ENCODE results near the gene SCMH1.

Gene SCMH1

DNA sequence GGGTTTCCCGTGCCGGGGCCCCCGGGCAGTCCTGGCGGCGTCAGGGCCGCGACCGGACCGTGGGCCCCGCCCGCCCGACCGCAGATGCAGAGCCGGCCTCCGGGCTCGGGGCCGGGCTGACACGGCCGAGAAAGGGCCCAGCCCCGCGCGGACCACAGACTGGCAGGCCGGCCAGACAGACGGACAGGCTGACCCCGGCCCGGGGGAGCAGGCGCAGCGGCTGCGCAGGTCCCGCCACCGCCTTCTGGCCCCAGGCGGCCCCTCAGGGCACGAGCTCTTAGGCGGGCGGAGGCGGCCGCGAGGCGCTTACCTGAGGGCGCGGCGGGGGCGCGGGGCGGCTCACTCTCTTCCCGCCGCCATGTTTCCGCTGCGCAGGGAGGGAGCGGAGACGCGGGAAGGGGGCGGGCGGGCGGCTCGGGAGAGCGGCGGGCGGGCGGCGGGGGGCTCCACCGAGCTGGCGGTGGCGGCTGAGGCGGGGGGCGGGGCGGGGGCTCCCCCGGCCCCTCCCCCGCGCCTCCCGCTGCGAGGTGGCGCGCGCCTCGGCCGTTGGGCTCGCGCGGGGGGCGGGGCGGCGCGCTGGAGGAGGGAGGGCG, at the start of gene SCMH1:
Gene SCMH1, minus strand, starts transcription at position 558 of the 593 bp plus-strand sequence. CDS start 56,173 bp downstream, outside the sequence.
- peak within 1 kb of the TSS; percentile 94 for H3K4me2 ChIP-seq (ENCODE audit: low read length)
- peak within 1 kb of the TSS; percentile 85 for H2AFZ ChIP-seq (ENCODE audit: low read depth, low read length)
- no peaks in the 10 kb centered on the region for H3K27me3 ChIP-seq (ENCODE audit: low read depth, low read length)
- H3K27ac ChIP-seq (ENCODE audit: low read length), result peak within 1 kb of the TSS; percentile 80
- peak within 1 kb of the TSS; percentile 98 for H3K4me3 ChIP-seq (ENCODE audit: low read length)
- peak within 1 kb of the TSS; percentile 97 for H3K9ac ChIP-seq (ENCODE audit: low read length)
- H3K79me2 ChIP-seq (ENCODE audit: low read length), result peaks cover 61% of the 10 kb centered on the region
- H3K9me3 ChIP-seq (ENCODE audit: insufficient read depth, low read length), result no peaks in the 10 kb centered on the region
- peaks cover 28% of the 10 kb centered on the region for H4K20me1 ChIP-seq (ENCODE audit: insufficient read depth, low read length)
- no peaks in the 10 kb centered on the region for H3K36me3 ChIP-seq (replicated peaks; ENCODE audit: low read depth, low read length)
- TF ChIP-seq, protein P1, sequence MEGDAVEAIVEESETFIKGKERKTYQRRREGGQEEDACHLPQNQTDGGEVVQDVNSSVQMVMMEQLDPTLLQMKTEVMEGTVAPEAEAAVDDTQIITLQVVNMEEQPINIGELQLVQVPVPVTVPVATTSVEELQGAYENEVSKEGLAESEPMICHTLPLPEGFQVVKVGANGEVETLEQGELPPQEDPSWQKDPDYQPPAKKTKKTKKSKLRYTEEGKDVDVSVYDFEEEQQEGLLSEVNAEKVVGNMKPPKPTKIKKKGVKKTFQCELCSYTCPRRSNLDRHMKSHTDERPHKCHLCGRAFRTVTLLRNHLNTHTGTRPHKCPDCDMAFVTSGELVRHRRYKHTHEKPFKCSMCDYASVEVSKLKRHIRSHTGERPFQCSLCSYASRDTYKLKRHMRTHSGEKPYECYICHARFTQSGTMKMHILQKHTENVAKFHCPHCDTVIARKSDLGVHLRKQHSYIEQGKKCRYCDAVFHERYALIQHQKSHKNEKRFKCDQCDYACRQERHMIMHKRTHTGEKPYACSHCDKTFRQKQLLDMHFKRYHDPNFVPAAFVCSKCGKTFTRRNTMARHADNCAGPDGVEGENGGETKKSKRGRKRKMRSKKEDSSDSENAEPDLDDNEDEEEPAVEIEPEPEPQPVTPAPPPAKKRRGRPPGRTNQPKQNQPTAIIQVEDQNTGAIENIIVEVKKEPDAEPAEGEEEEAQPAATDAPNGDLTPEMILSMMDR (IDR thresholded peaks at IDR 0.05; ENCODE audit: low read depth, low read length), result no peak
- no peak for TF ChIP-seq EZH2phosphoT487 (IDR thresholded peaks at IDR 0.05; ENCODE audit: low read depth)
- peaks cover 38% of the 10 kb centered on the region for H3K4me1 ChIP-seq (ENCODE audit: low read length)

DNA sequence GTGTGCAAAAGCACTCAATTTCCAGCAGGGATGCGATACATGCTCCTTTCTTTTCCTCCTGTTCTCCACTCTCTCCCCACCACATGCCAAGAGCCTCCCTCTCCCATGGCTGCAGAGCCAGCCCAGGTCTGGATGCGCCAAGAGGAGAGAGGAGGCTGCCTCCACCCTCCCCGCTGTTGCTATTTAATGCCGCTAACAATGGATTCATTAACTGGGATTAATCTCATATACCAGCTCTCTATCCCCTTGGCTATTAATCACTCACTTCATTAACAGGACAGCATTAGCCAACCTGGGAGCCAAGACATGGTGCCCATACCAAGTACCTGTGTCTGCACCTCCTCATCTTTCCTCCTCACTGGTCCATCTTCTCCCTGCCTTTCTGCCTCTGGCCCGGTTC, 49.1 kb upstream of the SCMH1 start:
- Histone ChIP-seq H3K4me1 (ENCODE audit: low read length) (no peaks in the 10 kb centered on the region), H3K27ac (ENCODE audit: low read length) (no peak overlapping the region), H3K9ac (ENCODE audit: low read length) (no peak overlapping the region), H3K27me3 (ENCODE audit: low read depth, low read length) (peaks cover 29% of the 10 kb centered on the region; the same call in 1 of the 2 replicates), H3K79me2 (ENCODE audit: low read length) (no peaks in the 10 kb centered on the region), H3K4me3 (ENCODE audit: low read length) (no peak overlapping the region), H4K20me1 (ENCODE audit: insufficient read depth, low read length) (no peaks in the 10 kb centered on the region), H3K4me2 (ENCODE audit: low read length) (no peak overlapping the region), H3K36me3 (replicated peaks; ENCODE audit: low read depth, low read length) (no peaks in the 10 kb centered on the region), H3K9me3 (ENCODE audit: insufficient read depth, low read length) (no peaks in the 10 kb centered on the region), H2AFZ (ENCODE audit: low read depth, low read length) (no peak overlapping the region)
- no peak for TF ChIP-seq EZH2phosphoT487 (IDR thresholded peaks at IDR 0.05; ENCODE audit: low read depth)
- TF ChIP-seq, protein P1 (IDR thresholded peaks at IDR 0.05; ENCODE audit: low read depth, low read length), result no peak

- H3K9me3 ChIP-seq (ENCODE audit: insufficient read depth, low read length), result no peaks in the 10 kb centered on the region
- TF ChIP-seq, protein P1 (IDR thresholded peaks at IDR 0.05; ENCODE audit: low read depth, low read length), result no peak
- no peak for TF ChIP-seq EZH2phosphoT487 (IDR thresholded peaks at IDR 0.05; ENCODE audit: low read depth)
- H3K79me2 ChIP-seq (ENCODE audit: low read length), result no peaks in the 10 kb centered on the region
- no peak overlapping the region for H3K4me3 ChIP-seq (ENCODE audit: low read length)
- no peak overlapping the region for H3K27ac ChIP-seq (ENCODE audit: low read length)
- no peaks in the 10 kb centered on the region for H4K20me1 ChIP-seq (ENCODE audit: insufficient read depth, low read length)
- H3K9ac ChIP-seq (ENCODE audit: low read length), result no peak overlapping the region
- H2AFZ ChIP-seq (ENCODE audit: low read depth, low read length), result no peak overlapping the region
- no peaks in the 10 kb centered on the region for H3K36me3 ChIP-seq (replicated peaks; ENCODE audit: low read depth, low read length)
- no peaks in the 10 kb centered on the region for H3K4me1 ChIP-seq (ENCODE audit: low read length)
- peaks cover 38% of the 10 kb centered on the region for H3K27me3 ChIP-seq (ENCODE audit: low read depth, low read length)
- no peak overlapping the region for H3K4me2 ChIP-seq (ENCODE audit: low read length)
Observed at GRCh38 chr1:41289196-41289595, 47.1 kb upstream of the SCMH1 start.

GRCh38 chr1:41286992-41287391, 44.9 kb upstream of the SCMH1 start:
- no peaks in the 10 kb centered on the region for H4K20me1 ChIP-seq (ENCODE audit: insufficient read depth, low read length)
- H3K9me3 ChIP-seq (ENCODE audit: insufficient read depth, low read length), result no peaks in the 10 kb centered on the region
- no peaks in the 10 kb centered on the region for H3K36me3 ChIP-seq (replicated peaks; ENCODE audit: low read depth, low read length)
- peaks cover 40% of the 10 kb centered on the region for H3K27me3 ChIP-seq (ENCODE audit: low read depth, low read length)
- no peak overlapping the region for H3K27ac ChIP-seq (ENCODE audit: low read length)
- H3K79me2 ChIP-seq (ENCODE audit: low read length), result no peaks in the 10 kb centered on the region
- H3K4me2 ChIP-seq (ENCODE audit: low read length), result no peak overlapping the region
- H3K4me1 ChIP-seq (ENCODE audit: low read length), result no peaks in the 10 kb centered on the region
- no peak overlapping the region for H3K9ac ChIP-seq (ENCODE audit: low read length)
- no peak overlapping the region for H3K4me3 ChIP-seq (ENCODE audit: low read length)
- H2AFZ ChIP-seq (ENCODE audit: low read depth, low read length), result no peak overlapping the region
- TF ChIP-seq, protein P1 (IDR thresholded peaks at IDR 0.05; ENCODE audit: low read depth, low read length), result no peak
- no peak for TF ChIP-seq EZH2phosphoT487 (IDR thresholded peaks at IDR 0.05; ENCODE audit: low read depth)

Data from OCI-LY3 (cell line).